HepG2 (cell line): ENCODE measurements around the gene PEMT. TPM values are rescaled to one million over a fixed set of nuclear protein-coding genes. Genes with fewer than 3 reads are reported as not detected.

ENCODE experiments used
- CHD4 ChIP-seq: fragments of 200-600 bp; sonication (generic); IDR thresholded peaks from 2 replicates; pipeline ENCODE4 v1.7.0; 2017; ENCODE audit warnings: mild to moderate bottlenecking, low read length, borderline replicate concordance
- HNF4A ChIP-seq: sonication (generic); formaldehyde crosslinking; IDR thresholded peaks from 2 replicates; pipeline ENCODE4 v1.4.0; 2020; ENCODE audit warnings: missing genetic modification reagents
- MEF2D ChIP-seq: sonication (generic); formaldehyde crosslinking; IDR thresholded peaks from 2 replicates; pipeline ENCODE4 v1.5.1; 2020; ENCODE audit warnings: mild to moderate bottlenecking, missing genetic modification reagents
- RBAK ChIP-seq: sonication (generic); formaldehyde crosslinking; IDR thresholded peaks from 2 replicates; pipeline ENCODE4 v1.5.1; 2020; ENCODE audit warnings: mild to moderate bottlenecking, missing genetic modification reagents
- SATB2 ChIP-seq: sonication (generic); formaldehyde crosslinking; IDR thresholded peaks from 2 replicates; pipeline ENCODE4 v1.5.0; 2020; ENCODE audit warnings: missing genetic modification reagents
- SNAPC2 ChIP-seq: sonication (generic); formaldehyde crosslinking; IDR thresholded peaks from 2 replicates; pipeline ENCODE4 v1.8.1; 2022; ENCODE audit warnings: mild to moderate bottlenecking, missing genetic modification reagents
- SRSF1 ChIP-seq: fragments of 200-400 bp; formaldehyde crosslinking; optimal IDR thresholded peaks from 2 replicates; pipeline ENCODE3; 2017; ENCODE audit warnings: mild to moderate bottlenecking, low read depth, low read length, moderate library complexity
- SRSF9 ChIP-seq: fragments of 200-400 bp; formaldehyde crosslinking; IDR thresholded peaks from 2 replicates; pipeline ENCODE4 v1.6.1; 2018; ENCODE audit warnings: borderline replicate concordance, mild to moderate bottlenecking, low read depth, low read length; ENCODE audit not compliant: insufficient read depth, poor library complexity, severe bottlenecking
- ZFP90 ChIP-seq: sonication (generic); formaldehyde crosslinking; IDR thresholded peaks from 2 replicates; pipeline ENCODE4 v1.8.0; 2022; ENCODE audit warnings: missing genetic modification reagents, mild to moderate bottlenecking, inconsistent platforms, borderline replicate concordance
- ZNF18 ChIP-seq: sonication (generic); formaldehyde crosslinking; IDR thresholded peaks from 2 replicates; pipeline ENCODE4 v1.8.0; 2022; ENCODE audit warnings: mild to moderate bottlenecking, missing genetic modification reagents; ENCODE audit not compliant: insufficient replicate concordance
- ZNF234 ChIP-seq: sonication (generic); formaldehyde crosslinking; conservative IDR thresholded peaks from 2 replicates; pipeline ENCODE4 v1.5.1; 2020; ENCODE audit warnings: mild to moderate bottlenecking, missing genetic modification reagents
- ZNF552 ChIP-seq: sonication (generic); formaldehyde crosslinking; IDR thresholded peaks from 2 replicates; pipeline ENCODE4 v1.9.0; 2022; ENCODE audit warnings: missing genetic modification reagents, mild to moderate bottlenecking, borderline replicate concordance
- ZNF556 ChIP-seq: sonication (generic); formaldehyde crosslinking; IDR thresholded peaks from 2 replicates; pipeline ENCODE4 v1.4.0; 2020; ENCODE audit warnings: mild to moderate bottlenecking, missing genetic modification reagents, borderline replicate concordance
- ZNF607 ChIP-seq: sonication (generic); formaldehyde crosslinking; IDR thresholded peaks from 2 replicates; pipeline ENCODE4 v1.5.1; 2020; ENCODE audit warnings: missing genetic modification reagents, mild to moderate bottlenecking, borderline replicate concordance
- ZSCAN9 ChIP-seq: IDR thresholded peaks from 2 replicates; pipeline ENCODE4 v1.6.1; 2016; ENCODE audit warnings: borderline replicate concordance
- polyA plus RNA-seq, 8 experiments: library from polyadenylated mRNA; depleted of rRNA in 3 of 8; stranded (reverse) in 7 of 8; unstranded in 1 of 8; fragments of >200 nt; fragmentation: Illumina TruSeq in 4 of 8; extraction: Trizol in 4 of 8; gene quantifications; 2 replicates each; pipeline versions ENCODE4 v1.2.1 to v1.2.3, GENCODE V29; 2011 to 2016; ENCODE audit warnings: low read depth in 4 of 8, missing spikeins in 1 of 8, mixed read lengths in 1 of 8; ENCODE audit not compliant: insufficient read depth in 1 of 8
- total RNA-seq, 5 experiments: library from RNA; depleted of rRNA; stranded (reverse); fragments of >200 nt; fragmentation: Illumina TruSeq; extraction: Trizol; gene quantifications; 2 replicates each; pipeline ENCODE4 v1.2.3, GENCODE V29; 2016; ENCODE audit warnings: low read depth in 1 of 5
- TF ChIP-seq, protein P1 (sequence below), 2 experiments: fragments of 450-650 bp in 1 of 2; sonication (generic) in 1 of 2; formaldehyde crosslinking in 1 of 2; IDR thresholded peaks; 2 replicates each; pipeline versions ENCODE4 v1.6.1 to v1.8.0; 2016 to 2022; ENCODE audit warnings: antibody characterized with exemption in 1 of 2, mild to moderate bottlenecking in 1 of 2, missing genetic modification reagents in 1 of 2

Gene PEMT
- total and polyA plus RNA-seq, 2 of the 13 experiments (the other 11 are each of a cell fraction or from before 2014, with no cell fraction given), result 31.7 to 43.6 TPM

GRCh38 chr17:17570798-17571716, 20.5 kb downstream of the PEMT start (continued):
- no peak for TF ChIP-seq SRSF9
- TF ChIP-seq HNF4A (CRISPR knock-in tag), result peak; percentile 94
- no peak for TF ChIP-seq RBAK (CRISPR knock-in tag)
- no peak for TF ChIP-seq ZNF234 (CRISPR knock-in tag)
- no peak for TF ChIP-seq SRSF1
- TF ChIP-seq SATB2, result no peak
- no peak for TF ChIP-seq ZNF556 (CRISPR knock-in tag)
- TF ChIP-seq ZFP90 (CRISPR knock-in tag), result no peak
- TF ChIP-seq, protein P1, sequence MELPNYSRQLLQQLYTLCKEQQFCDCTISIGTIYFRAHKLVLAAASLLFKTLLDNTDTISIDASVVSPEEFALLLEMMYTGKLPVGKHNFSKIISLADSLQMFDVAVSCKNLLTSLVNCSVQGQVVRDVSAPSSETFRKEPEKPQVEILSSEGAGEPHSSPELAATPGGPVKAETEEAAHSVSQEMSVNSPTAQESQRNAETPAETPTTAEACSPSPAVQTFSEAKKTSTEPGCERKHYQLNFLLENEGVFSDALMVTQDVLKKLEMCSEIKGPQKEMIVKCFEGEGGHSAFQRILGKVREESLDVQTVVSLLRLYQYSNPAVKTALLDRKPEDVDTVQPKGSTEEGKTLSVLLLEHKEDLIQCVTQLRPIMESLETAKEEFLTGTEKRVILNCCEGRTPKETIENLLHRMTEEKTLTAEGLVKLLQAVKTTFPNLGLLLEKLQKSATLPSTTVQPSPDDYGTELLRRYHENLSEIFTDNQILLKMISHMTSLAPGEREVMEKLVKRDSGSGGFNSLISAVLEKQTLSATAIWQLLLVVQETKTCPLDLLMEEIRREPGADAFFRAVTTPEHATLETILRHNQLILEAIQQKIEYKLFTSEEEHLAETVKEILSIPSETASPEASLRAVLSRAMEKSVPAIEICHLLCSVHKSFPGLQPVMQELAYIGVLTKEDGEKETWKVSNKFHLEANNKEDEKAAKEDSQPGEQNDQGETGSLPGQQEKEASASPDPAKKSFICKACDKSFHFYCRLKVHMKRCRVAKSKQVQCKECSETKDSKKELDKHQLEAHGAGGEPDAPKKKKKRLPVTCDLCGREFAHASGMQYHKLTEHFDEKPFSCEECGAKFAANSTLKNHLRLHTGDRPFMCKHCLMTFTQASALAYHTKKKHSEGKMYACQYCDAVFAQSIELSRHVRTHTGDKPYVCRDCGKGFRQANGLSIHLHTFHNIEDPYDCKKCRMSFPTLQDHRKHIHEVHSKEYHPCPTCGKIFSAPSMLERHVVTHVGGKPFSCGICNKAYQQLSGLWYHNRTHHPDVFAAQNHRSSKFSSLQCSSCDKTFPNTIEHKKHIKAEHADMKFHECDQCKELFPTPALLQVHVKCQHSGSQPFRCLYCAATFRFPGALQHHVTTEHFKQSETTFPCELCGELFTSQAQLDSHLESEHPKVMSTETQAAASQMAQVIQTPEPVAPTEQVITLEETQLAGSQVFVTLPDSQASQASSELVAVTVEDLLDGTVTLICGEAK (IDR thresholded peaks at IDR 0.05), result no peak
- TF ChIP-seq, protein P1 (CRISPR knock-in tag; IDR thresholded peaks at IDR 0.05), result peak; percentile 54
- no peak for TF ChIP-seq ZNF607
- peak; percentile 56 for TF ChIP-seq ZNF18 (CRISPR knock-in tag)
- no peak for TF ChIP-seq SNAPC2 (CRISPR knock-in tag)
- no peak for TF ChIP-seq ZNF552 (CRISPR knock-in tag)
- TF ChIP-seq CHD4, result no peak
- TF ChIP-seq MEF2D (CRISPR knock-in tag), result no peak
- peak; percentile 76; the same call in 1 of the 2 replicates for TF ChIP-seq ZSCAN9 (CRISPR knock-in tag)
